Stimulated activated memory B cell treated with anti-CD40 and anti-IgM and Interleukin-4, amounts not matched to agents 10 μg/mL and 1 μg/mL and 100 μg/mL, for 72 hours (primary cell): ENCODE measurements around the gene CNTNAP2.
"Not testable (repeated sequence)": the region's sequence is repeated elsewhere in the genome, so short reads cannot be mapped to it uniquely, and the experiment has no call there.

Source experiments
- ATAC-seq: fragments of 150-1000 bp; cut with Tn5 transposase; 2 replicates; pipeline ENCODE4 v1.10.0; 2021
- H3K27ac Mint-ChIP-seq: one replicate; pipeline ENCODE4 v1.8.0; 2022; ENCODE audit warnings: mild to moderate bottlenecking, mixed read lengths
- H3K27me3 Mint-ChIP-seq: one replicate; pipeline ENCODE4 v1.8.0; 2022; ENCODE audit warnings: mixed read lengths
- H3K36me3 Mint-ChIP-seq: one replicate; pipeline ENCODE4 v1.8.0; 2022; ENCODE audit warnings: mixed read lengths
- H3K4me1 Mint-ChIP-seq: one replicate; pipeline ENCODE4 v1.8.0; 2022; ENCODE audit warnings: mixed read lengths
- H3K4me3 Mint-ChIP-seq: one replicate; pipeline ENCODE4 v1.8.0; 2022; ENCODE audit warnings: mild to moderate bottlenecking, moderate library complexity, mixed read lengths
- H3K9me3 Mint-ChIP-seq: one replicate; pipeline ENCODE4 v1.8.0; 2022; ENCODE audit warnings: mixed read lengths

Gene CNTNAP2

GRCh38 chr7:148435715-148436114 is 2319.1 kb downstream of the CNTNAP2 start:
- Mint-ChIP-seq H3K36me3 (no peaks in the 10 kb centered on the region), H3K9me3 (no peaks in the 10 kb centered on the region), H3K27me3 (no peaks in the 10 kb centered on the region), H3K27ac (peak overlapping the region; percentile 92), H3K4me3 (peak overlapping the region; percentile 88), H3K4me1 (peaks cover 62% of the 10 kb centered on the region)
- no peak for ATAC-seq

DNA sequence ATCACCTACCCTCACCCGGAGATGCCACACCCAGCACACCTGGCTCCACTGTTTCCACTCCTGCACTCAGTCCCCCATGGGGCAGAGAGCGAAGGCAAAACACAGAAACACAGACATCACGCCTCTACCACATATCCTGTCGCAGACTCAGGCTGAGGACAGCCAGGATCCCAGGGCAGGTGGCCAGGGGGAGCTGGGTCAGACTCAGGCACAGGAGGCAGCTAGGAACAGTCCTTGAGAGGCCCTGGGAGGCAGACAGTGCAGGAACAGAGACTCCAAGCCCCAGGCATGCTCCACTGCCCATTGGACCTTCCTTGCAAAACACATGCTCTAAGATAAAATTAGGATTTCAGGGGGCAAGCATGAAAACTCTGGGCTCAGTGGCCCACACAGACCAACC is 2319.5 kb downstream of the CNTNAP2 start:
- Mint-ChIP-seq H3K4me1 (peaks cover 62% of the 10 kb centered on the region), H3K36me3 (no peaks in the 10 kb centered on the region), H3K4me3 (peak overlapping the region; percentile 88), H3K27me3 (no peaks in the 10 kb centered on the region), H3K27ac (peak overlapping the region; percentile 92), H3K9me3 (no peaks in the 10 kb centered on the region)
- peak; percentile 67 for ATAC-seq

- H3K27ac Mint-ChIP-seq: peak overlapping the region; percentile 92
- peak overlapping the region; percentile 88 for H3K4me3 Mint-ChIP-seq
- no peaks in the 10 kb centered on the region for H3K9me3 Mint-ChIP-seq
- H3K4me1 Mint-ChIP-seq: peaks cover 59% of the 10 kb centered on the region
- H3K36me3 Mint-ChIP-seq: no peaks in the 10 kb centered on the region
- no peaks in the 10 kb centered on the region for H3K27me3 Mint-ChIP-seq
- peak; percentile 60 for ATAC-seq
Observed at GRCh38 chr7:148436571-148436970, 2320.0 kb downstream of the CNTNAP2 start.

- ATAC-seq: no peak
- no peaks in the 10 kb centered on the region for H3K27me3 Mint-ChIP-seq
- H3K9me3 Mint-ChIP-seq: no peaks in the 10 kb centered on the region
- peak overlapping the region; percentile 92 for H3K27ac Mint-ChIP-seq
- peaks cover 54% of the 10 kb centered on the region for H3K4me1 Mint-ChIP-seq
- no peak overlapping the region for H3K4me3 Mint-ChIP-seq
- no peaks in the 10 kb centered on the region for H3K36me3 Mint-ChIP-seq
Observed at GRCh38 chr7:148437043-148437442, 2320.4 kb downstream of the CNTNAP2 start.

- ATAC-seq: no peak
- Mint-ChIP-seq H3K9me3 (peaks cover 3% of the 10 kb centered on the region), H3K4me1 (peaks cover 17% of the 10 kb centered on the region), H3K27me3 (no peaks in the 10 kb centered on the region), H3K27ac (no peak overlapping the region), H3K4me3 (no peak overlapping the region), H3K36me3 (no peaks in the 10 kb centered on the region)
Observed at GRCh38 chr7:148442141-148442655, 2325.6 kb downstream of the CNTNAP2 start.

DNA sequence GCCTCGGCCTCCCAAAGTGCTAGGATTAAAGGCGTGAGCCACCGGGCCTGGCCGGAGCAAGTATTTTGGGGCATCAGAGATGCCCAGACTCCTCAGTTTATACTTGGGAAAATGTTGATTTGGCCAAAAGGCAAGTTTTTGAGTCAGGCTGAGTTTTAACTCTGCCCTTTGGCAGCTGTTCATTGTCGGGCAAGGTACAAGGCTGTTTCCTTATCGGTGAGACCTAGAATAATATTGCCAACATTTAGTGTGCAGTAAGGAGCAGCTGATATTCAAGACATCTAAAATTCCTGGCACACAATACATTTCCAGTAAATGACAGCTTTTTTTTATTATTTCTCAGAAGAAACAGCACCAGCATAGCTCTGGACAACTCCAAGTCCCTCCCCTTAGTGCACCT is 2326.3 kb downstream of the CNTNAP2 start:
- H3K27ac Mint-ChIP-seq: no peak overlapping the region
- no peaks in the 10 kb centered on the region for H3K27me3 Mint-ChIP-seq
- H3K4me1 Mint-ChIP-seq: peaks cover 13% of the 10 kb centered on the region
- peaks cover 3% of the 10 kb centered on the region for H3K9me3 Mint-ChIP-seq
- no peak for ATAC-seq
- no peaks in the 10 kb centered on the region for H3K36me3 Mint-ChIP-seq
- no peak overlapping the region for H3K4me3 Mint-ChIP-seq

GRCh38 chr7:148445260-148446044 is 2328.9 kb downstream of the CNTNAP2 start:
- no peaks in the 10 kb centered on the region for H3K36me3 Mint-ChIP-seq
- H3K27me3 Mint-ChIP-seq: no peaks in the 10 kb centered on the region

GRCh38 chr7:148447221-148447849 is 2330.7 kb downstream of the CNTNAP2 start:
- H3K27me3 Mint-ChIP-seq: no peaks in the 10 kb centered on the region

More at GRCh38 chr7:148445260-148446044, 2328.9 kb downstream of the CNTNAP2 start:
- peaks cover 9% of the 10 kb centered on the region for H3K4me1 Mint-ChIP-seq
- H3K4me3 Mint-ChIP-seq: no peak overlapping the region
- H3K9me3 Mint-ChIP-seq: peaks cover 3% of the 10 kb centered on the region
- no peak for ATAC-seq
- H3K27ac Mint-ChIP-seq: no peak overlapping the region

GRCh38 chr7:148451526-148451925 is 2334.9 kb downstream of the CNTNAP2 start:
- H3K36me3 Mint-ChIP-seq, H3K27ac Mint-ChIP-seq, H3K27me3 Mint-ChIP-seq, H3K4me1 Mint-ChIP-seq, H3K4me3 Mint-ChIP-seq, H3K9me3 Mint-ChIP-seq, ATAC-seq: not testable (repeated sequence)

More at GRCh38 chr7:148447221-148447849, 2330.7 kb downstream of the CNTNAP2 start:
- H3K27ac Mint-ChIP-seq: peak overlapping the region; percentile 22
- H3K4me3 Mint-ChIP-seq: no peak overlapping the region
- peak; percentile 77 for ATAC-seq
- H3K36me3 Mint-ChIP-seq: no peaks in the 10 kb centered on the region
- peaks cover 9% of the 10 kb centered on the region for H3K4me1 Mint-ChIP-seq
- H3K9me3 Mint-ChIP-seq: peaks cover 3% of the 10 kb centered on the region

DNA sequence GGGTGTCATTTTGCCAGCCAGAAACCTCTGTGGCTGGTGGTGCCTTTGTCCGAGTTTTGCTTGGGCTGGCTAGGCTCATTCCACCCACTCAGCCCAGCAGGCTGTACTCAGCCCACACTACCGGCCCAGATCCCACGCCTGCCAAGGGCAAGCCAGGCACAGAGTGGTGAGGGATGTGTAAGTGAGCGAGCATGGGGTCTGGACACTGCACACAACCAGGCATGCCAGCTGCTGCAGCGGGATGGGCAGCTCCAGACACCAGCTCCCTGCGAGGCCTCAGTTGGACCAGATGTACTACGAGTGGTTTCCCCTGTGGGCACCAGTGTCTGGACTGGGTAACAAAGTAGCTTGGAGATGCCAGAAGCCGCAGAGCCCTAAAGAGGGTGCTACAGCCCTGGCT is 2339.8 kb downstream of the CNTNAP2 start:
- peak; percentile 20 for ATAC-seq
- Mint-ChIP-seq H3K4me3 (no peak overlapping the region), H3K9me3 (no peaks in the 10 kb centered on the region), H3K27me3 (no peaks in the 10 kb centered on the region), H3K36me3 (no peaks in the 10 kb centered on the region), H3K27ac (no peak overlapping the region), H3K4me1 (no peaks in the 10 kb centered on the region)

GRCh38 chr7:148457310-148457921 is 2340.8 kb downstream of the CNTNAP2 start:
- Mint-ChIP-seq H3K9me3 (peaks cover 5% of the 10 kb centered on the region), H3K36me3 (no peaks in the 10 kb centered on the region), H3K27me3 (no peaks in the 10 kb centered on the region), H3K27ac (no peak overlapping the region), H3K4me1 (no peaks in the 10 kb centered on the region), H3K4me3 (no peak overlapping the region)
- ATAC-seq: peak; percentile 45

- Mint-ChIP-seq H3K4me3 (no peak overlapping the region), H3K9me3 (peaks cover 8% of the 10 kb centered on the region), H3K27ac (no peak overlapping the region), H3K36me3 (no peaks in the 10 kb centered on the region), H3K4me1 (peaks cover 3% of the 10 kb centered on the region), H3K27me3 (no peaks in the 10 kb centered on the region)
- ATAC-seq: no peak
Observed at GRCh38 chr7:148458263-148458662, 2341.7 kb downstream of the CNTNAP2 start.

GRCh38 chr7:148461392-148462179 is 2345.0 kb downstream of the CNTNAP2 start:
- H3K27ac Mint-ChIP-seq: no peak overlapping the region
- no peak for ATAC-seq
- H3K36me3 Mint-ChIP-seq: no peaks in the 10 kb centered on the region

DNA sequence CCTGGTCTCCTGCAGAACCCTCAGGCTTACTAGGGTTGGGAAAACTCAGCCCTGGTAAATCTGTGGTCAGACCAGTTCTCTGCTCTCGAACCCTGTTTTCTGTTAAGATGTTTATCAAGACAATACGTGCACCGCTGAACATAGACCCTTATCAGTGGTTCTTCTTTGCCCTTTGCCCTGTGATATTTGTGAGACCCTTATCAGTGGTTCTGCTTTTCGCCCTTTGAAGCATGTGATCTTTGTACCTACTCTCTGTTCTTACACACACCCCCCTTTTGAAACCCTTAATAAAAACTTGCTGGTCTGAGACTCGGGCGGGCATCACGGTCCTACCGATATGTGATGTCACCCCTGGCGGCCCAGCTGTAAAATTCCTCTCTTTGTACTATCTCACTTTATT is 2346.2 kb downstream of the CNTNAP2 start:
- H3K4me3 Mint-ChIP-seq, H3K27ac Mint-ChIP-seq, H3K4me1 Mint-ChIP-seq, H3K36me3 Mint-ChIP-seq, ATAC-seq, H3K27me3 Mint-ChIP-seq: not testable (repeated sequence)
- H3K9me3 Mint-ChIP-seq: peaks cover 10% of the 10 kb centered on the region

More at GRCh38 chr7:148461392-148462179, 2345.0 kb downstream of the CNTNAP2 start:
- peaks cover 10% of the 10 kb centered on the region for H3K9me3 Mint-ChIP-seq
- no peak overlapping the region for H3K4me3 Mint-ChIP-seq
- H3K4me1 Mint-ChIP-seq: peaks cover 8% of the 10 kb centered on the region
- H3K27me3 Mint-ChIP-seq: no peaks in the 10 kb centered on the region

- Mint-ChIP-seq H3K36me3 (no peaks in the 10 kb centered on the region), H3K9me3 (peaks cover 10% of the 10 kb centered on the region), H3K27me3 (no peaks in the 10 kb centered on the region), H3K4me3 (no peak overlapping the region), H3K27ac (no peak overlapping the region), H3K4me1 (peaks cover 8% of the 10 kb centered on the region)
- ATAC-seq: no peak
Observed at GRCh38 chr7:148463210-148463609, 2346.6 kb downstream of the CNTNAP2 start.
